Type B pancreatic cell (in vitro differentiated cells): Measurements from ENCODE around the gene CD99. TPM values are rescaled to one million over a fixed set of nuclear protein-coding genes. Genes with fewer than 3 reads are reported as not detected.
"Not testable (repeated sequence)": the region's sequence is repeated elsewhere in the genome, so short reads cannot be mapped to it uniquely, and the experiment has no call there.

Source experiments
- DNase-seq: peaks from one replicate; pipeline ENCODE4 v3.0.0; 2021; ENCODE audit warnings: mixed read lengths; ENCODE audit not compliant: unreplicated experiment; ENCODE audit errors: extremely low spot score
- H3K27ac Mint-ChIP-seq: 2 replicates; pipeline ENCODE4 v1.8.0; 2021; ENCODE audit warnings: mild to moderate bottlenecking, mixed read lengths
- H3K27me3 Mint-ChIP-seq: 2 replicates; pipeline ENCODE4 v1.8.0; 2021; ENCODE audit warnings: mixed read lengths
- H3K36me3 Mint-ChIP-seq: 2 replicates; pipeline ENCODE4 v1.8.0; 2021; ENCODE audit warnings: mixed read lengths
- H3K4me1 Mint-ChIP-seq: one replicate; pipeline ENCODE4 v1.8.0; 2021; ENCODE audit warnings: mixed read lengths; ENCODE audit not compliant: unreplicated experiment
- H3K4me3 Mint-ChIP-seq: 2 replicates; pipeline ENCODE4 v1.8.0; 2021; ENCODE audit warnings: mild to moderate bottlenecking, mixed read lengths
- H3K9me3 Mint-ChIP-seq: 2 replicates; pipeline ENCODE4 v1.8.0; 2021; ENCODE audit warnings: mixed read lengths
- total RNA-seq: library from RNA; stranded (reverse); gene quantifications from 2 replicates; pipeline ENCODE4 v1.2.1, GENCODE V29; 2021; ENCODE audit warnings: low replicate concordance
- TF ChIP-seq, protein P1 (sequence below): fragments of 200-600 bp; sonication (generic); conservative IDR thresholded peaks from 2 replicates; pipeline ENCODE4 v1.5.0; 2021; ENCODE audit warnings: antibody characterized with exemption, mild to moderate bottlenecking

CD99 gene
- total RNA-seq, 1 donor from 2014 or later, result 292 TPM

DNA sequence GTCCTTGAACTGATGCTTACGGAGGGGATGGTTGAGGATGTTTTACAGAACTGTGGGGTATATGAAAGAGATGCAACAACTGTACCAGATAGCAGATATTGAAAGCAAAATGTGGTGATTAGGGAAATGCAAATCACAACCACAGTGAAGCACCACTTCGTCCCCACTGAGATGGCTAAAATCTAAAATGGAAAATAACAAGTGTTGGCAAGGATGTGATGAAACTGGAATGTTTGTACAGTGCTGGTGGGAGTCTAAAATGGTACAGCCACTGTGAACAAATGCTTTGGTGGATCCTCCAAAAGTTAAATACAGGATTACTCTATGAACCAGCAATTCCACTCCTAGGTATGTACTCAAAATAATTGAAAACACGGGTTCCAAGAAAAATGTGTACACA, 83.7 kb downstream of the CD99 start:
- peaks cover 3% of the 10 kb centered on the region for H3K27me3 Mint-ChIP-seq
- TF ChIP-seq, protein P1, sequence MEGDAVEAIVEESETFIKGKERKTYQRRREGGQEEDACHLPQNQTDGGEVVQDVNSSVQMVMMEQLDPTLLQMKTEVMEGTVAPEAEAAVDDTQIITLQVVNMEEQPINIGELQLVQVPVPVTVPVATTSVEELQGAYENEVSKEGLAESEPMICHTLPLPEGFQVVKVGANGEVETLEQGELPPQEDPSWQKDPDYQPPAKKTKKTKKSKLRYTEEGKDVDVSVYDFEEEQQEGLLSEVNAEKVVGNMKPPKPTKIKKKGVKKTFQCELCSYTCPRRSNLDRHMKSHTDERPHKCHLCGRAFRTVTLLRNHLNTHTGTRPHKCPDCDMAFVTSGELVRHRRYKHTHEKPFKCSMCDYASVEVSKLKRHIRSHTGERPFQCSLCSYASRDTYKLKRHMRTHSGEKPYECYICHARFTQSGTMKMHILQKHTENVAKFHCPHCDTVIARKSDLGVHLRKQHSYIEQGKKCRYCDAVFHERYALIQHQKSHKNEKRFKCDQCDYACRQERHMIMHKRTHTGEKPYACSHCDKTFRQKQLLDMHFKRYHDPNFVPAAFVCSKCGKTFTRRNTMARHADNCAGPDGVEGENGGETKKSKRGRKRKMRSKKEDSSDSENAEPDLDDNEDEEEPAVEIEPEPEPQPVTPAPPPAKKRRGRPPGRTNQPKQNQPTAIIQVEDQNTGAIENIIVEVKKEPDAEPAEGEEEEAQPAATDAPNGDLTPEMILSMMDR, result no peak
- H3K4me3 Mint-ChIP-seq, result no peak overlapping the region
- no peaks in the 10 kb centered on the region for H3K4me1 Mint-ChIP-seq
- no peak for DNase-seq
- H3K36me3 Mint-ChIP-seq, result no peaks in the 10 kb centered on the region
- peaks cover 5% of the 10 kb centered on the region for H3K9me3 Mint-ChIP-seq
- no peak overlapping the region for H3K27ac Mint-ChIP-seq

- not testable (repeated sequence) for H3K9me3 Mint-ChIP-seq, H3K36me3 Mint-ChIP-seq, H3K27me3 Mint-ChIP-seq, DNase-seq
- H3K4me3 Mint-ChIP-seq, result peak overlapping the region; percentile 25
- peak overlapping the region; percentile 77 for H3K27ac Mint-ChIP-seq
- H3K4me1 Mint-ChIP-seq, result peaks cover 21% of the 10 kb centered on the region
Observed at GRCh38 chrX:2780472-2781225, 89.6 kb downstream of the CD99 start.

GRCh38 chrX:2781226-2781571, 90.1 kb downstream of the CD99 start:
- H3K27me3 Mint-ChIP-seq, result no peaks in the 10 kb centered on the region
- peak overlapping the region; percentile 25 for H3K4me3 Mint-ChIP-seq
- H3K36me3 Mint-ChIP-seq, result no peaks in the 10 kb centered on the region
- DNase-seq, result no peak
- H3K9me3 Mint-ChIP-seq, result no peaks in the 10 kb centered on the region
- TF ChIP-seq, protein P1, result no peak
- peak overlapping the region; percentile 77 for H3K27ac Mint-ChIP-seq
- peaks cover 21% of the 10 kb centered on the region for H3K4me1 Mint-ChIP-seq

GRCh38 chrX:2781698-2782097, 90.6 kb downstream of the CD99 start:
- peak overlapping the region; percentile 10 for H3K4me3 Mint-ChIP-seq
- H3K4me1 Mint-ChIP-seq, result peaks cover 21% of the 10 kb centered on the region
- no peaks in the 10 kb centered on the region for H3K36me3 Mint-ChIP-seq
- H3K27ac Mint-ChIP-seq, result peak overlapping the region; percentile 48
- DNase-seq, result no peak
- H3K27me3 Mint-ChIP-seq, result no peaks in the 10 kb centered on the region
- TF ChIP-seq, protein P1, result no peak
- H3K9me3 Mint-ChIP-seq, result no peaks in the 10 kb centered on the region

DNA sequence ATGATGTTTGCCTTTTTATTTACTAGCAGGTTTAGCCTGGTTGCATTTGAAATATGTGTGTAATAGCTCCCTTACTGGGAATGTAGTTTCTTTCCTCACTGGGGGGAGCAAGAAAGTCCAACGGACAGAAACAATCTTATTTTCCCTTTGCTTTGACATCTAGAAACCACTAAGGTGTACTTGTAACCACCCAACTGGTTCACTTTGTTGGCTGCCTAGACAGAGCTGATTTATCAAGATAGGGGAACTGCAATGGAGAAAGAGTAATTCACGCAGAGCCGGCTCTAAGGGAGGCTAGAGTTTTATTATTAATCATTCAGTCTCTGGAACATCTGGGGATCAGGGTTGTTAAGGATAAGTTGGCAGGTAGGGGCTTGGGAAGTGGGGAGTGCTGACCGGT, 91.1 kb downstream of the CD99 start:
- no peak for DNase-seq
- Mint-ChIP-seq H3K4me1 (peaks cover 21% of the 10 kb centered on the region), H3K9me3 (no peaks in the 10 kb centered on the region), H3K4me3 (peak overlapping the region; percentile 10), H3K27ac (peak overlapping the region; percentile 42), H3K36me3 (no peaks in the 10 kb centered on the region), H3K27me3 (no peaks in the 10 kb centered on the region)
- TF ChIP-seq, protein P1, result no peak

DNA sequence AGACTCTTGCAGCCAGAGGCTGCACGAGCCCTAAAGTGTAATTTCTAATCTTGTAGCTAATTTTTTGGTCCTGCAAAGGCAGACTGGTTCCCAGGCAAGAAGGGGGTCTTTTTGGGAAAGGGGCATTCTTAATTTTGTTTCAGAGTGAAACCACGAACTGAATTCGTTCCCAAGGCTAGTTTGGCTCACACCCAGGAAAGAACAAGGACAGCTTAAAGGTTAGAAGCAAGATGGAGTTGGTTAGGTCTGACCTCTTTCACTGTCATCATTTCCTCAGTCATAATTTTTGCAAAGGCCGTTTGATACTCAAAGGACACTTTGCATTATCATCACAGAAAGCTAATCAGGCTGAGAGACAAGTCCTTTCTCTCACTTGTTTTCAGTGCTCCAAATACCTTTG, 91.7 kb downstream of the CD99 start:
- no peak for DNase-seq
- Mint-ChIP-seq H3K4me3 (peak overlapping the region; percentile 10), H3K4me1 (peaks cover 21% of the 10 kb centered on the region), H3K27me3 (no peaks in the 10 kb centered on the region), H3K36me3 (no peaks in the 10 kb centered on the region), H3K27ac (no peak overlapping the region), H3K9me3 (no peaks in the 10 kb centered on the region)
- TF ChIP-seq, protein P1, result no peak
